IPS-18a (cell line): Measurements from ENCODE around the gene SMIM7.
"Not testable (repeated sequence)": the region's sequence is repeated elsewhere in the genome, so short reads cannot be mapped to it uniquely, and the experiment has no call there.

Experiments used
- H3K27ac ChIP-seq: one replicate; pipeline ENCODE4 v1.5.1; 2013; ENCODE audit warnings: low read length
- H3K27me3 ChIP-seq: one replicate; pipeline ENCODE4 v1.6.1; 2013; ENCODE audit warnings: mild to moderate bottlenecking, low read length; ENCODE audit not compliant: control insufficient read depth, insufficient read depth
- H3K36me3 ChIP-seq: one replicate; pipeline ENCODE4 v1.6.1; 2013; ENCODE audit warnings: low read depth, low read length; ENCODE audit not compliant: control insufficient read depth
- H3K4me1 ChIP-seq: one replicate; pipeline ENCODE4 v1.6.1; 2013; ENCODE audit warnings: low read depth, low read length; ENCODE audit not compliant: control insufficient read depth
- H3K4me3 ChIP-seq: one replicate; pipeline ENCODE4 v1.5.1; 2013; ENCODE audit warnings: low read length
- H3K9ac ChIP-seq: one replicate; pipeline ENCODE4 v1.6.1; 2013; ENCODE audit warnings: mild to moderate bottlenecking, low read length, moderate library complexity
- H3K9me3 ChIP-seq: one replicate; pipeline ENCODE4 v1.6.1; 2013; ENCODE audit warnings: low read depth, low read length; ENCODE audit not compliant: control insufficient read depth

Gene SMIM7

DNA sequence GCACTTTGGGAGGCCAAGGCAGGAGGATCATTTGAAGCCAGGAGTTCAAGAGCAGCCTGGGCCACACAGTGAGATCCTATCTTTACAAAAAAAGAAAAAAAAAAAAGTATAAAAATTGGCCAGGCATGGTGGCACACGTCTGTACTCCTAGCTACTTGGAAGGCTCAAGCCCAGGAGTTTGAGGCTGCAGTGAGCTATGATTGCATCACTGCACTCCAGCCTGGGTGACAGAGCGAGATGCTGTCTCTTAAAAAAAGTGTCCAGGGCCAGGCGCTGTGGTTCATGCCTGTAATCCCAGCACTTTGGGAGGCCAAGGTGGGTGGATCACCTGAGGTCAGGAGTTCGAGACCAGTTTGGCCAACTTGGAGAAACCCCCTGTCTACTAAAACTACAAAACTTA lies 13.9 kb upstream of the SMIM7 start:
- H3K27me3 ChIP-seq, H3K4me3 ChIP-seq, H3K36me3 ChIP-seq, H3K9me3 ChIP-seq, H3K9ac ChIP-seq, H3K4me1 ChIP-seq, H3K27ac ChIP-seq: not testable (repeated sequence)

DNA sequence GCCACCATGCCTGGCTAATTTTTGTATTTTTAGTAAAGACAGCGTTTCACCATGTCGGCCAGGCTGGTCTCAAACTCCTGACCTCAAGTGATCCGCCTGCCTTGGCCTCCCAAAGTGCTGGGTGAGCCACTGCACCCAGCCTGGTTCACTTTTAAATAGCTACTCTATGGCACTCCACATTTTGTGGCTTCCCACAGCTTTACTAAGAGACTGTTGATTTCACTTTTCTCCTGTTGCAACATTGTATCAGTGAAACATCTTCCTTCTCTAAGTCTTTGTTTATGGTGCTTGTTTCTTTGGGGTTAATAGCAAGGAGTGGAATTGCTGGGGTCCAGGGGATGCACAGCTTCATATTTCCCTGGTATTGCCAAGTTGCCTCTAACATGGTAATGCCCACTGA lies 13.3 kb upstream of the SMIM7 start:
- Histone ChIP-seq H3K9me3 (no peaks in the 10 kb centered on the region), H3K27ac (no peak overlapping the region), H3K4me3 (no peak overlapping the region), H3K4me1 (no peaks in the 10 kb centered on the region), H3K27me3 (no peaks in the 10 kb centered on the region), H3K9ac (no peak overlapping the region), H3K36me3 (no peaks in the 10 kb centered on the region)

DNA sequence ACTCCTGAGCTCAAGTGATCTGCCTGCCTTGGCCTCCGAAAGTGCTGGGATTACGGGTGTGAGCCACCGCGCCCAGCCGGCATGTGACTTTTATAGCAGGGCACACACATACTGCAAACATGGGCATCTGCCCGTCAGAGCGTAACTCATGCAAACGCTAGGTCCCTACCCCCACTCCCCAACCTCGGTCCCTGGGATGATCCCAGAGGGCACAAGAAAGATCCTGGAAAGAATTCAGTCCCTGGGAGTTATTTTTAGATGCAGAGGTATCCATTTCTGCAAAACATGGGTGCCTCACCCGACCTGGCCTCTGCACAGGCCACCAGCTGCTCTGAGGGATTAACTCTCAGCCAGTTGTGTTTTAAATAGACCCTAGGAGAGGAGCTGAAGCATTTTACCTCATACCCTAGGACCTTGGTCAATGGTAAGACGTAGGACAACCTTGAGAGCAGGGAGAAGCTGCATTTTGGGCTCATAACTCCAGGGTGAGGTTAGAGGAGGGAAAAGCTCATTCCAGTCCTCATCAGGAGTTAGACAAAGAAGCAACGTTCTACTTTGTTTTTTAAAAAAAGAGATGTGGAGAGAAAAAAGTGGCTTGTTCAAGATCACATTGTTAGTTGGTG lies 11.8 kb upstream of the SMIM7 start:
- no peaks in the 10 kb centered on the region for H3K36me3 ChIP-seq
- no peak overlapping the region for H3K27ac ChIP-seq
- H3K4me3 ChIP-seq = no peak overlapping the region
- H3K9me3 ChIP-seq = no peaks in the 10 kb centered on the region
- H3K27me3 ChIP-seq = no peaks in the 10 kb centered on the region
- no peak overlapping the region for H3K9ac ChIP-seq
- no peaks in the 10 kb centered on the region for H3K4me1 ChIP-seq

DNA sequence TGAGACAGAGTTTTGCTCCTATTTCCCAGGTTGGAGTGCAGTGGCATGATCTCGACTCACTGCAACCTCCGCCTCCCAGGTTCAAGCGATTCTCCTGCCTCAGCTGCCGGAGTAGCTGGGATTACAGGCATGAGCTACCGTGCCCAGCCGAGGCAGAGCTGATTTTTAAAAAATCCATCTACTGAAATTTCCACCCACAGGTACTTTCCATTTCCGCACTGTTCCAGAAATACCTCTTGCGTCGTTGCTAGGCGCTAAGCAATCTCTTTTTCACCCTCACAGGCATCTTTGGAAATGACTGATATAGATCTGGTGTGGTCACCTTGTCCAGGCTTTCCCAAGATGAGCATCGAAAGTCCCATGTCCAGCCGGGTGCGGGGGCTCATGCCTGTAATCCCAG lies 10.3 kb upstream of the SMIM7 start:
- Histone ChIP-seq H3K9ac (no peak overlapping the region), H3K4me3 (no peak overlapping the region), H3K9me3 (no peaks in the 10 kb centered on the region), H3K27me3 (no peaks in the 10 kb centered on the region), H3K36me3 (no peaks in the 10 kb centered on the region), H3K27ac (no peak overlapping the region), H3K4me1 (no peaks in the 10 kb centered on the region)

DNA sequence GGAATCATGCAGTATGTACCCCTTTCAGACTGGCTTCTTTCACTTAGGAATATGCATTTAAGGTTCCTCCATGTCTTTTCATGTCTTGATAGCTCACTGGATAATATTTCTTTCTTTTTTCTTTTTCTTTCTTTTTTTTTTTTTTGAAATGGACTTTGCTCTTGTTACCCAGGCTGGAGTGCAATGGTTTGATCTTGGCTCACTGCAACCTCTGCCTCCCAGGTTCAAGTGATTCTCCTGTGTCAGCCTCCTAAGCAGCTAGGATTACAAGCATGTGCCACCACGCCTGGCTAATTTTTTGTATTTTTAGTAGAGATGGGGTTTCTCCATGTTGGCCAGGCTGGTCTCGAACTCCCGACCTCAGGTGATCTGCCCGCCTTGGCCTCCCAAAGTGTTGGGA lies 8.8 kb upstream of the SMIM7 start:
- not testable (repeated sequence) for H3K9ac ChIP-seq, H3K27ac ChIP-seq, H3K27me3 ChIP-seq, H3K9me3 ChIP-seq, H3K4me3 ChIP-seq, H3K36me3 ChIP-seq, H3K4me1 ChIP-seq

DNA sequence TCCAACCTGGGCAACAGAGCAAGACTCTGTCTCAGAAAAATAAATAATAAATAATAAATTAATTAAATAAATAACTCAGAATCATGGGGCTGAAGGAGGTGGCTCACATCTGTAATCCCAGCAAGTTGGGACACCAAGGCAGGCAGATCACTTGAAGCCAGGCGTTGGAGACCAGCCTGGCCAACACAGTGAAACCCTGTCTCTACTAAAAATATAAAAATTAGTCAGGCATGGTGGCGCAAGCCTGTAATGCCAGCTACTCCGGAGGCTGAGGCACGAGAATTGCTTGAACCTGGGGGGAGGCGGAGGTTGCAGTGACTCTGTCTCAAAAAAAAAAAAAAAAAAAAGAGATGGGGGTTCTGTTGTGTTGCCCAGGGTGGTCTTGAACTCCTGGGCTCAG lies 8.2 kb upstream of the SMIM7 start:
- Histone ChIP-seq H3K27ac (no peak overlapping the region), H3K27me3 (no peaks in the 10 kb centered on the region), H3K4me3 (no peak overlapping the region), H3K4me1 (no peaks in the 10 kb centered on the region), H3K9me3 (no peaks in the 10 kb centered on the region), H3K9ac (no peak overlapping the region), H3K36me3 (no peaks in the 10 kb centered on the region)

DNA sequence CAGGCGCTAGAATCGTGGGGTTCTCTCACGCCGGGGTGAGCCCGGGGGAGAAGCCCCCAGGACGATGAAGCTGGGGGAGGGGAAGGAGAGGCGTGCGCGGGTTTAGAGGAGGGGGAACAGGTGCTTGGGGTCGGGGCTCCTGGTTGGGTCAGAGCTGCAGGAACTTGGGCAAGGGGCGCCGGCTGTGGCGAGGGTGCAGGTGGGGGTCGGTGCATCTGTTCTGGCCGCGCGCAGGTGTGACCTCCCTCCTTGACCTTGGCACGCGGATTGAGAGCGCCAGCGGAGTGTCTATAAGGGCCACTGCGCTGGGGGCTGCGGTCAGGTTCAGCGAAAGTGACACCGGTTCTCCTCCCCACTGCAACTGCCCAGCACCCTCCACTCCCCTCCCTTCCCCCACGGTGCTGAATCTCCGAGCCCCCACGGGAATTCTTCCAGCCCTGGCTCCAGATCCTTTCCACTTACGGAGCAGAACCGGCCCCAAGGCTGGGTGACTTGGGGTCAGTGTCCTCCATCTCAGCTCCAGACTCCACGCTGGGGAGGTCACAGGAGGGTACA lies 1.6 kb upstream of the SMIM7 start:
- H3K4me1 ChIP-seq = no peaks in the 10 kb centered on the region
- peak overlapping the region; percentile 55 for H3K9ac ChIP-seq
- no peak overlapping the region for H3K27ac ChIP-seq
- H3K36me3 ChIP-seq = peaks cover 23% of the 10 kb centered on the region
- H3K27me3 ChIP-seq = peaks cover 12% of the 10 kb centered on the region
- no peaks in the 10 kb centered on the region for H3K9me3 ChIP-seq
- peak overlapping the region; percentile 96 for H3K4me3 ChIP-seq

DNA sequence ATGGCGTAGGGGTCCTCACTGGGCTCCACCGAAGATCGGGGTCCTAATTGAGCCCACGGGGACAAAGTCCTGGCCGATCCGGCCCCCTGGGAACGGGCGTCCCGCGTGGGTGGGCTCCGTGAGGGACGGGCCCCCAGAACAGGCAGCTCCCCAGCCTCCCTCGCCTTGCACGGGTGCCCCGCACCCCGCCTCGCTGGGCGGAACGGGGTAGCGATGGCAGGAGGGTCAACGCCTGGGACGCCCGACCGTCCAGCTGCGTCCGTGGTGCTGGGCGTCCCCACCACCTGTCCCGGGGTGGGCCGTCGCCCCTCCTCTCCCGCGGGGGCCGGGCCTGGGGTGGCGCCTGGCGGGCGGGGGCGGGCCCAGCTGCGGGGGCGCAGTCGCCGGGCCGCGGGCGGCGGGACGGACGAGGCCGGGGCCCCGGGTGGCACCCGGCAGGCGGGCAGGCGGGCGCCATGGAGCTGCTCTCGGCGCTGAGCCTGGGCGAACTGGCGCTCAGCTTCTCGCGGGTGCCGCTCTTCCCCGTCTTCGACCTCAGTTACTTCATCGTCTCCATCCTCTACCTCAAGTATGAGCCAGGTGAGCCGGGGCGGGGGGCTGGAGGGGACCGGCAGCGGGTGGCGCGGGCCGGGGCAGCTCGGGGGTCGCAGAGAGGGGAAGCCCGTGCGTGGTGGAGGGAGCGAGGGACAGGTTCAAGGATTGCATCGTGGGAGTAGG lies 977 bp upstream of the SMIM7 start, which contains the start of gene TMEM38A:
Gene TMEM38A (plus strand): TSS at position 377 of the 717 bp plus-strand sequence. CDS start 79 bp downstream, at position 456.
- H3K27ac ChIP-seq = peak within 1 kb of the TSS; percentile 70
- H3K4me1 ChIP-seq = no peaks in the 10 kb centered on the region

DNA sequence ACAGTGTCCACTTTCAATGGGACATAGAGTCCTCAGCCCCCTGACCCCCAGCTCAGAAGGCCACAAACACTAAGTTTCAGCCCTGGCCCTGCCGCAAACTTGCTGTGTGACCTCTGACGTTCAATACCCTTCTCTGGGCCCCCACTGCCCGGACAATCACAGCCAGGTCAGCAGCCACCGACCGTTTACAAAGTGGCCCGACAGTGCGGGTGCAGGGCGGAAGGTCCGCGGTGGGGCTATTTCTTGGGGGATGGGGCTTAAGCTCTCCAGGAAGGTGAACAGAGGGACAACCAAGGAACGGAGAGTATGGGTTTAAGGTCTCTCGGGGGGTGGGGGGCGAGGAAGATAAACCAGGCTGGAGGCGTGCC lies 496 bp downstream of the SMIM7 start:
- Histone ChIP-seq H3K27ac (no peak overlapping the region), H3K4me1 (no peaks in the 10 kb centered on the region), H3K36me3 (peaks cover 35% of the 10 kb centered on the region), H3K9ac (peak overlapping the region; percentile 88), H3K4me3 (peak overlapping the region; percentile 96), H3K27me3 (peaks cover 12% of the 10 kb centered on the region), H3K9me3 (no peaks in the 10 kb centered on the region)

More for the DNA sequence above, 977 bp upstream of the SMIM7 start, which contains the start of gene TMEM38A:
- Histone ChIP-seq H3K36me3 (peaks cover 23% of the 10 kb centered on the region), H3K27me3 (peaks cover 12% of the 10 kb centered on the region), H3K9me3 (no peaks in the 10 kb centered on the region), H3K4me3 (peak within 1 kb of the TSS; percentile 96), H3K9ac (peak within 1 kb of the TSS; percentile 88)

DNA sequence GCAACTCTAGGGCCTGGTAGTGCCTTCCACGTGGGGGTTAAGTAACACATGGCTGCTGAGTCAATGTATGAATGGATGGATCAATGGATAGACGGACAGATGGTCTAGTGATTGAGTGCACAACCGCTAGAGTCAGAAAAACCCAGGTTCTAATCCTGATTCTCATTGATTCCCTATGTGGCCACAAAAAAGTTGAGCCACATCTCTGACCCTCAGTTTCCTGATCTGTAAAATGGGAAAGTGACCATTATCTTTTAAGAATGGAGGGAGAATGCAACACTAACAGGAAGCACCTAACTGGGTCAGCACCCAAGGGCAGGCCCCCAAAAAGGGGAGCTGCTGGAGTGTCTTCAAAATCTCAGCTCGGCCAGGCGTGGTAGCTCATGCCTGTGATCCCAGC lies 2.6 kb downstream of the SMIM7 start:
- no peak overlapping the region for H3K4me3 ChIP-seq
- peaks cover 12% of the 10 kb centered on the region for H3K27me3 ChIP-seq
- H3K9ac ChIP-seq = no peak overlapping the region
- H3K4me1 ChIP-seq = no peaks in the 10 kb centered on the region
- H3K27ac ChIP-seq = no peak overlapping the region
- H3K36me3 ChIP-seq = peaks cover 55% of the 10 kb centered on the region
- no peaks in the 10 kb centered on the region for H3K9me3 ChIP-seq

DNA sequence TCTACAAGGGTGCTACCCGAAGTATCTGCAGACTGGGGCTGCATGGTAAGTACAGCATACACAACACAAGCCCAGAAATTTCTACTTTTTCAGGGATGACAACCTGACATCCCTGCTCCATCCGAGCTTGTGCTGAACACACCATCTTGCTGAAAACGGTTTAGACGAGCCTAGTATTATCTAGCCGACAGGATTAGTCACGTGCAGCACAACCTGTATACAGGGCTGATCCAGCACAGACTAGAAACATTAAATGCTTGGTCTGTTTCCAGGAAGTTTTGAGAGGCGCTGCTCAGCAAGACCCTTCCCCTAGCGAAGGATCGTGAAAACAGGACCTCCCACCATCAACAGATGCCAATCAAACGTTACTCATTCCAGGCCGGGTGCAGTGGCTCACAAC lies 4.2 kb downstream of the SMIM7 start:
- Histone ChIP-seq H3K36me3 (peaks cover 71% of the 10 kb centered on the region), H3K9ac (no peak overlapping the region), H3K9me3 (no peaks in the 10 kb centered on the region), H3K4me1 (no peaks in the 10 kb centered on the region), H3K4me3 (no peak overlapping the region), H3K27ac (no peak overlapping the region), H3K27me3 (no peaks in the 10 kb centered on the region)

DNA sequence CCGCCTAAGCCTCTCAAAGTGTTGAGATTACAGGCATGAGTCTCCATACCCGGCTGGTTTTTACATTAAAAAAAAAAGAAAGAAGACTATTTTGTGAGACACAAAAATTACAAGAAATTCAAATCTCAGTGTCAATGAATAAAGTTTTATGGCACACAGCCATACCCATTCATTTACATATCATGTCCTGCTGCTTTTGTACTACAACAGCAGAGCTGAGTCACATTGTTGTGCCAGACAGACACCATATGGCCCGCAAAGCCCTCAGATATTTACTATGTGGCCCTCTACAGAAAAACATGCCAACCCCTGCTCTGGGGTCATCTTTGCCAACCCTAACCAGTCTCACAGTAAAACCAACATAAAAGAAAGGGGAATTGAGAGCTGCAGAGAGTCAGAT lies 5.3 kb downstream of the SMIM7 start:
- H3K4me1 ChIP-seq = no peaks in the 10 kb centered on the region
- H3K36me3 ChIP-seq = peaks cover 80% of the 10 kb centered on the region
- no peaks in the 10 kb centered on the region for H3K9me3 ChIP-seq
- no peak overlapping the region for H3K4me3 ChIP-seq
- H3K27me3 ChIP-seq = no peaks in the 10 kb centered on the region
- H3K27ac ChIP-seq = no peak overlapping the region
- no peak overlapping the region for H3K9ac ChIP-seq
